ENCODE data around the gene SMCO2.

SMCO2 gene

DNA sequence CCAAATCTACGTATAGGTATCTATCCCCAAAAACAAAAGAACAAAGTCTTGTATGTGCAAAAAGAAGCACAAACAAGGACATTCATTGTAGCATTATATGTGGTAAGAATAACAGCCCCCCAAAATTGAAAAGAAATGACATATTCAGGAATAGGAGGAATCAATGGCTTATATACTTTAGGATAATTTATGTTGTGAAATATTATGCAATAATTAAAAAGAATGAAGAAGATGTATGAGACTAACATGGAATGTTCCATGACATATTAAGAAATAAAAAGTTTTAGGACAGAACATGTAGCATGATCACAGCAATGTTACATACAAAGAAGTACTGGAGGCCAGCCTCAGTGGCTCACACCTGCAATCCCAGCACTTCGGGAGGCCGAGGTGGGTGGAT, 9.1 kb downstream of the SMCO2 start:
- DNase-seq, result no peak

- no peak for DNase-seq
Observed at GRCh38 chr12:27456618-27457017, 10.1 kb downstream of the SMCO2 start.

GRCh38 chr12:27460471-27460978, 14.0 kb downstream of the SMCO2 start:
- no peak for DNase-seq

- DNase-seq, result no peak
Observed at GRCh38 chr12:27462151-27462694, 15.7 kb downstream of the SMCO2 start.

DNA sequence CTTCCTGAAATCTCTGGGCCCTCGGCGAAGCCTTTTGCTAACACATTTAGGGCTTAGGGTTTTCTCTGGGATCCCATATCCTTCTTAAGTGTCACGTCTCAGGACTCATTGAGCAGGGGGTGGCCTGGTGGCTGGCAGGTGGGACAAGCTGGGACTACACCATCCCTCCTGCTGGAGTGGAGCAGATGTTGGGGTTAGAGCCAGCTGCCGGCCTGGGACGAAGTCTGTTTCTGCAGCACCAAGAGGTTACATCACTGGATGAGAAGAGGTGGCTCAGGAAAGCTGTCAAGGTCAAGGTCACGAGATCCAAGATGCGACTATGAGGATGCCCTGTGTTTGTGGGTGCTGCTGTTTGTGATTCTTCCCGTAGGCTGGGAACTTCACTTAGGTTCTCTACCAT, 16.3 kb downstream of the SMCO2 start:
- no peak for DNase-seq

GRCh38 chr12:27463511-27464219, 17.1 kb downstream of the SMCO2 start:
- no peak for DNase-seq

GRCh38 chr12:27464220-27464554, 17.7 kb downstream of the SMCO2 start:
- DNase-seq, result no peak

DNA sequence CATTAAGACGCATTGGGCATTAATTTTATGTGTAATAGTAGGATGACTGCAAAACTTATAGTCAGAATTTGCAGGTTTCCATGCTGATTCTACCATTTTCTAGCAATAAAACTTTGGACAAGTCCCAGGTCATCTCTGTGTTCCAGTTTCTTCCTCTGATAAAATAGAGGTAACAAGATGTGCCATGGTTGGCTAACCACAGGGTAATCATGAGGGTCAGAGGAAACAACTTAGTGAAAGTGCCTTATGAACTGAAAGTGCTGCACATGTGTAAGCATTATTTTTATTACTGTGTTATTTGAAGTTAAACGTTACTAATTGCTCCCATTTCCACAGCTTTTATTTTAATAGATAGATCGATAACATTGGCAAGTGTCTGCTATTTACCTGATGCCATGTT, 21.1 kb downstream of the SMCO2 start:
- no peak for DNase-seq

DNA sequence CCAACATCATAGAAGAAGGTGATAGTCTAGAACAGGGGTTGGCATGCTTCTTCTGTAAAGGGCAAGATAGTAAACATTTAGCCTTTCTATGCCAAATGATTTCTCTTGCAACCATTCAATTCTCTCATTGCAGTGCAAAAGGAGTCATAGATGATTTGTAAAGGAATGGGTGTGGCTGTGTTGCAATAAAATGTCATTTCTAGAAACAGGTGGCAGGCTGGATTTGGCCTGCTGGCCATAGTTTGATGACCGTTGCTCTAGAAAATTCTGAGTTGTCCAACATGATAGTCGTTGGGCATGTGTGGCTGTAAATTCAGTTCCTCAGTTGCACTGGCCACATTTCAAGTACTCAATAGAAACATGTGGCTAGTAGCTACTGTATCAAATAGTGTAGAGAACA, 21.7 kb downstream of the SMCO2 start:
- no peak for DNase-seq

DNA sequence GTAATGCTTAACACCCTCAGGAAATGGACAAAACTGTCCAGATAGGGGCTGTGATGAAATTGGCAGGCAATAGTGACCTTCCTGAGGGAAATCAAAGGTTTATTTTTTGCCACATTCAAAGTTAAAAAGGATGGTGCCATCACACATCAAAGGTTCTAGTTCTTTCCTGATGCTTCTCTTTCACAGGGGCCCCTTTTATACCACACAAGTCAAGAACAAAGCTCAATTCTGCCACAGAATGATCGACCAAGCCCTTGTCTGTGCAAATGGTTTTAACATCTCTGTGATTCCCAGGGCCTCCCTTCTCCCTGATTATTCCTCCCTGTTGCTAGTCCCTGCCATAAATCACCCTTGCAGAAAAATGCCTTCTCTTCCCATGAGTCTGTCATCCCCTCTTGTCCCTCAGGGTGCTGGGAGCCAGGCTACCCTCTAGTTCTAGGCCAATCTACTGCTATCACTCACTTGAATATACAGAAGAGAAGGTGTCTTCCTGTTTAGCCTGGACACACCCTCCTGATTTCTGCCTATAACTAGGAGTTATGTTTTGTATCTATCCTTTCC, 22.7 kb downstream of the SMCO2 start:
- no peak for DNase-seq

- no peak for DNase-seq
Observed at GRCh38 chr12:27472604-27473003, 26.1 kb downstream of the SMCO2 start.

DNA sequence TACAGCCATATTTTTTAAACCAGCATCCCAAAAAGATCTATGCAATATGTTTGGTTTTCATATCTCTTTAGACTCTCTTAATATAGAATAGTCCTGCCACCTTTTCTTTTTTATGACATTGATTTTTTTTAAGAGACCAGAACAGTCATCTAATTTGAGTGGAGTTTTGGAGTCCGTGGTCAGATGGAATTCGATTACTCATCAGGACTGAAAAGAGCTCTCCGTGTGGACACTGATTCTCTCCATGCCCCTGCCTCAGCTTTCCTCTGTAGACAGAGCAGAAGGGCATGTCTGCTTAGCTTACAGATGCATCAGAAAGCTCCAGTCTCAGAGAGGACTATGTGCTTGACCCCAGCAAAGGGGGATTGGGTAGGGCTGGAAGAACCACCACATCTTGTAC, 27.8 kb downstream of the SMCO2 start:
- no peak for DNase-seq

DNA sequence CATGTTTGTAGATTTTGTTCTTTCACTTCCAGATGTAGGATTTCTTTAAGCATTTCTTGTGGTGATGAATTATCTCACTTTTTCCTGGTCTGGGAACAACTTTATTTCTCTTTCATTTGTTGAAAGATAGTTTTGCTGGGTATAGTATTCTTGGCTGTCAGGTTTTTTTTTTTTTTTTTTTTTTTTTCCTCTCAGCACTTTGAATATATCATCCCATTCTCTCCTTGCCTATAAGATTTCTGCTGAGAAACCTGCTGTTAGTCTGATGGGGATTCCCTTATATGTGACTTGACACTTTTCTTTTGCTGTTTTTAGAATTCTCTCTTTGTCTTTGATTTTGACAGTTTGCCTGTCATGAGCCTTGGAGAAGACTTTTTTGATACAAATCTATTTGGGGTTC, 30.5 kb downstream of the SMCO2 start:
- DNase-seq, result no peak

- DNase-seq, result no peak
Observed at GRCh38 chr12:27478949-27479348, 32.4 kb downstream of the SMCO2 start.

GRCh38 chr12:27480016-27480415, 33.5 kb downstream of the SMCO2 start:
- DNase-seq, result no peak

DNA sequence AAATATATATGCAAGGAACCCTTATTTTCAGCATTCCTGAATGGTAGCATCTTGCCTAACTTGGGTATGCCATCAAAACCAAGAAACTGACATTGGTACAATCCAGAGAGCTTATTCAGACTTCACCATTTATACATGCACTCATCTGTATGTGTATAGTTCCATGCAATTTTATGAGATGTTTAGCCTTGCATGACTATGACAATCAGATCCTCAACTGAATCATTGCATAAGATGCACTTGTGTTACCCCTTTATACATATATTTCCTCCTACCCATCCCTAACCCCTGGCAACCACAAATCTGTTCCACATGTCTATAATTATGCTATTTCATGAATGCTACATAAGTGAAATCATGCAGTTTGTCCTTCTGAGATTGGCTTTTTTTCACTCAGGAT, 40.4 kb downstream of the SMCO2 start:
- no peak for DNase-seq

DNA sequence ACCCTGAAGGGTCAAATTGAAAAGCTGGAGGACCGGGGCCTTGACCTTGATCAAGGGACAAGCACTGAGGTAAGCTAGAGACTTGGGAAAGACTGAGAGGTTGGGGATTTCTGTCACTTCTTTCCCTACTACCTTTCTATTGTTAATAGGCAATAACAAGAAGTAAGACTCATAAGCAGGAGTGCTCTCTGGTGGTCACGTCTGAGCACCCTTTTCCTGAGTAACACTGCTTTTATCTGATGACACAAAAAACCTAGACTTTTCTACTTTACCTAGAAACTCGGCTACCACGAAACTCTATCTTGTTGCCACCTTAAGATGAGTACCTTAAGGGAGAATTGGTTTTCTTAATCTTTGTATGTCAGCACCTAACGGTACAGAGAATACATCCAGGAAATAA, 41.9 kb downstream of the SMCO2 start:
- DNase-seq, result no peak

- no peak for DNase-seq
Observed at GRCh38 chr12:27491226-27491625, 44.7 kb downstream of the SMCO2 start.

DNA sequence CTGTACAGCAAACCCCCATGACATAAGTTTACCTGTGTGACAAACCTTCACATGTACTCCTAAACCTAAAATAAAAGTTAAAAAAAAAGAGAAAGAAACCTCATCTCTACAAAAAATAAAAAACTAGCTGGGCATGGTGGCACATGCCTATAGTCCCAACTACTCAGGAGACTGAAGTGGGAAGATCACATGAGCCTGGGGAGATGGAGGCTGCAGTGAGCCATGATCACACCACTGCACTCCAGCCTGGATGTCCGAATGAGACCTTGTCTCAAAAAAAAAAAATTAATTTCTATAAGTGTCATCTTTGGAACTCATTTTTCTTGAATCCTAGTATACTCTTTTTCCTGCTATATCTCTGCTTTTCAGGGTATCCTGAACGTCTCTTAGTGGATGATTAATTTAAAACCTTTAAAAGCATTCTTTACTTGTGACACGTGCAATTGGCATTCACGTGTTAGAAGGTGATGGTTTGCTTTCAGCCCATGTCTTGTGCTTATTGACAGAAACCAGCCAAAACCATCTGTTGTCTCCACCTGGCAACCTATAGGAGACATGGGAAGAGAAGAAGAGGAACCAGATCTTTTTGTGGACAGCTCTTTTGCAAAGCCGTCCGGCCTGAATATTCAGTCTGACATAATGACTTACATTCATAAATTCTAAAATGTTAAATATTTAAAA, 46.9 kb downstream of the SMCO2 start:
- DNase-seq, result no peak

- no peak for DNase-seq
Observed at GRCh38 chr12:27497446-27497845, 50.9 kb downstream of the SMCO2 start.

DNA sequence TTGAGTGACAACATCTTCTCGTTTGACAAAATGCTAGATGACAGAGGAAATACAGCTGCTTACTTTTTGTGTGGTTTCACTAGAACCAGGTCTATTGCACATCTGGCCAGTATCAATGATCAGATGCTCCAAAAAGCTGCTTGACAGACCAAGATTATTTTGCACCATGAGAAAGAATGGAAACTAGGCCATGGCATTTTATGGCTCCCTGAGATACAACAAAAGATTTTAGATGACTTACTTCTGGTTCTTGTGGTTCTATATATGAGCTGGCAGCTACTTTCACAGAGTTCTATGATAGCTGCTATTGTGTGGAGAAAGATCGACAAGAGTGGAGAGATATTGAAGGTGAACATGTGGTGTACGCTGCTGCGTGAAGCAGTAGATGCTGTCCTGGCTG, 51.6 kb downstream of the SMCO2 start:
- DNase-seq, result no peak

GRCh38 chr12:27498761-27499160, 52.2 kb downstream of the SMCO2 start:
- DNase-seq, result no peak

DNA sequence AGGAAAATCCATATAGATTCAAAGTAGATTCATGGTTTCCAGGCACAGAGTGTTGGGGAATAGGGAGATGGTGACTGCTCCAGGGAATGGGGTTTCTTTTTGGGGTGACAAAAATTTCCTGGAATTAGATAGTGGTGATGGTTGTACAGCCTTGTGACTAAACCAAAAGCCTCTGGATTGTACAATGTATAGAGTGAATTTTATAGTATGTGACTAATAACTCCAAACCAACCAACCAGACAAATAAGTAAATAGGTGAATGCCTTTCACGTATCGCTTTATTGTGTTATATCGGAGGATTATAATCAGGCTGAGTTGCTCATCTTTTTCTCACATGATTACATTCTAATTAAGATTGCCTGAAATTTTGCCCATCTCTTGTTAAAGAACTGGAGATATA, 52.8 kb downstream of the SMCO2 start:
- DNase-seq, result no peak

DNA sequence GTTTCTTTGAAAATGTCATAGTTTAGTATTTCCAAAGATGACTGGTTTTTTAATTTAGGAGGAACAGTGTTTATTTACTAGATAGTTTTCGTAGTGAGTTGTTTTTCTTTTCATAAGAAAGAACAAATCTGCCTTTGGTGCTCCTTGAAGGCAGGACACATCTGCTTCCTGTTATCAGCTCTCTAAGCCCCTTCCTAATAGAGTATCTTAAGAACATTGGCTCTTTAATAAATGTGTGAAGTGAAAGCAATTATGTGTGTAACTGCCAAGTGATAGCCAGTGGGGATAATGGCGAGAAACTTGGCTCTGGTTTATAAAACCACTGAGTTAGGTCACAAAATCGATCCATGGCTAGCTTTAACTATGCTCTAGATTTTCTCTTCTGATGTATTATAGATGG, 54.0 kb downstream of the SMCO2 start:
- DNase-seq, result no peak
